HG03460 (cell line): Measurements from ENCODE around the gene MPV17L.
"Not testable (repeated sequence)": the region's sequence is repeated elsewhere in the genome, so short reads cannot be mapped to it uniquely, and the experiment has no call there.

Experiments used
- ATAC-seq: cut with Tn5 transposase; IDR thresholded peaks from one replicate; pipeline ENCODE4 v1.9.1; 2021; ENCODE audit not compliant: unreplicated experiment

The MPV17L gene

GRCh38 chr16:15450624-15451023 lies 55.1 kb downstream of the MPV17L start:
- ATAC-seq, result no peak

DNA sequence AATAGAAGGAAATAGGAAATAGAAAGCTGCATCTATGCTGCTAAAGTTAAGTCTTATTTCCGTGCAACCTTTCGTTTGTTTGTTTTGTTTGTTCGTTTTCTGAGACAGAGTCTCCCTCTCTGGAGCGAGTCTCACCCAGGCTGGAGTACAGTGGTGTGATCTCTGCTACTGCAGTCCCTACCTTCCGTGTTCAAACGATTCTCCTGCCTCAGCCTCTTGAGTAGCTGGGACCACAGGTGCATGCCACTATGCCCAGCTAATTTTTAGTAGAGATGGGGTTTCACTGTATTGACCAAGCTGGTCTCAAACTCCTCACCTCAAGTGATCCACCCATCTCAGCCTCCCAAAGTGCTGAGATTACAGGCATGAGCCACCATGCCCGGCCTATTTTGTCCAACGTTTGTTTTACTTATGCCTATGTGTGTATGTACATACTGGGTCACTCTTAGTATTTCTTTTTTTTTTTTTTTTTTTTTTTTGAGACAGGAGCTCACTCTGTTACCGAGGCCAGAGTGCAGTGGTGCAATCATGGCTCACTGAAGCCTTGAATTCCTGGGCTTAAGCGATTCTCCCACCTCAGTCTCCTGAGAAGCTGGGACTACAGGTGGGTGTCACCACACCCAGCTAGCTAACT lies 55.7 kb downstream of the MPV17L start:
- no peak for ATAC-seq

DNA sequence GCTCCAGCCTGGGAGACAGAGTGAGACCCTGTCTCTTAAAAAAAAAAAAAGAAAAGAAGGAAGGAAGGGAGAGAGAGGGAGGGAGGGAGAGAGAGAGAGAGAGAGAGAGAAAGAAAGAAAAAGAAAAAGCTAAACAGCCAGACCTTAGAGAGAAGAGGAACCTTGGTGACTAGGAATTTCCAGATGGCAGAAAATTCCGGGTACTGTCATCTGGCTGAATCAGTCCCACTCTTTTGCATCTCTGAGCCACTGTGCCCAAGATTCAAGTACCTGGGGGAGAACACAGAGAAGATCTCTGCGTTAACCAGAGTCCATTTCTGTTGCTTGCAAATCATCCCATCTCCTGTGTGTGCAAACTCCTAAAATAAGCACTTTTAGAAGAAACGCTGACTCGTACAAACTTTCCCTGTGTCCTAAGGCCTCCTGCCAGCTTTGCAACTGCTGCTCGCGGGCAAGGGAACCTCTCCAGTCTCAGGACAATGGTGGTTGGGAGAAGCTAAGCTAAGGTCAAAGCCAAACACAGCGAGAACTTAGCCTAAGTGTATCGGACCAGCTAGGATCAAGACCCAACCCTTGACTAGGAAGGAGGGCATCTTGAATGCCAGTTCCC lies 56.8 kb downstream of the MPV17L start:
- no peak for ATAC-seq

DNA sequence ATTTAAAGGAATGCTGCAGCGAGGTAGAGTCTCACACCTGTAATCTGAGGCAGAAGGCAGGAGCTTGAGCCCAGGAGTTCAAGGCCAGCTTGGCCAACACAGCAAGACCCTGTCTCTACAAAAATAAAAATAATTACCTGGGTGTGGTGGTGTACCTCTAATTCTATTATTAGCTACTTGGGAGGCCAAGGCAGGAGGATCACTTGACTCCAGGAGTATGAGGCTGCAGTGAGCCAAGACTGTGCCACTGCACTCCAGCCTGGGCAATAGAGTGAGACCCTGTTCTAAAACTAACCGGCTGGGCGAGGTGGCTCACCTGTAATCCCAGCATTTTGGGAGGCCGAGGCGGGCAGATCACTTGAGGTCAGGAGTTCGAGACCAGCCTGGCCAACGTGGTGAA lies 57.7 kb downstream of the MPV17L start:
- ATAC-seq, result not testable (repeated sequence)

DNA sequence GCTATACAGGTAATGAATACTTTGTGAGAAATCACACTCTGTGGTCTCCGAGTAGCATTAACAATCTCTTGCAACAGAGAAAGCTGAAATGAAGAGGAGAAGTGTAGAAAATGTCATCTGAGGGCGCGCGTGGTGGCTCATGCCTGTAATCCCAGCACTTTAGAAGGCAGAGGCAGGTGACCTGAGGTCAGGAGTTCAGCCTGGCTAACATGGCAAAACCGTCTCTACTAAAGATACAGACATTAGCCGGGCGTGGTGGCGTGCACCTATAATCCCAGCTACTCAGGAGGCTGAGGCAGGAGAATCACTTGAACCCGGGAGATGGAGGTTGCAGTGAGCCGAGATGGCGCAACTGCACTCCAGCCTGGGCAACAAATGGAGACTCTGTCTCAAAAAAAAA lies 59.4 kb downstream of the MPV17L start:
- not testable (repeated sequence) for ATAC-seq

DNA sequence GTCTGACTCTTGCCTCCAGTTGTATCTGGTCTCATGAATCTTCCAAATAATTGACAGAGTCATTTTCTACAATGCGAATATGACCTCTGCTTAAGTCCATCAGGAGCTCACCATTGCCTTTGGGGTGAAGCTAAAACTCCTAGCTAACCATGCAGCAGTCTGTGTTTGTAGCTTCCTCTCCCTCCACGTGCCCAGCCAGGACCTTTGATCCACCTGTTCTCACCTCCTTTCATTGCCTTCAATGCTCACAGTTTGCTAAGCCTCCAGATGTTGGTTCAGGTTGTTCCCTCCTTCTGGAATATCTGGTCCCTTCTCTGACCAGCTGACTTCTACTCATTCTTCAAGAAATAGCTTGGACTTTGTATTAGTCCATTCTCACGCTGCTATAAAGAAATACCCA lies 61.8 kb downstream of the MPV17L start:
- no peak for ATAC-seq

DNA sequence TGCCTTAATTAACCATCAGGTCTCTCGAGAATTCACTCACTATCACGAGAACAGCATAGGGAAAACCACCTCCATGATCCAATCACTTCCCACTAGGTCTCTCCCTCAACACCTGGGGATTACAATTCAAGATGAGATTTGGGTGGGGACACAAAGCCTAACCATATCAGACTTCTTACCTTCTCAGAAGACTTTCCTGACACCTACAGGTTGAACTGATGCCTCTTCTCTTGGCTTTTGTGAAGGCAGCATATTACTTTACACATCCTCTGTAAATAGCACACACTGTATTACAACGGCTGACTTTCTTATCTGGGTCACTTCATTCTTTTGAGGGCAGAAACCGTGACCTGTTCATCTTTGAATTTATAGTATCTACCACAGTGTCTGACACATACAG lies 62.4 kb downstream of the MPV17L start:
- ATAC-seq, result no peak

DNA sequence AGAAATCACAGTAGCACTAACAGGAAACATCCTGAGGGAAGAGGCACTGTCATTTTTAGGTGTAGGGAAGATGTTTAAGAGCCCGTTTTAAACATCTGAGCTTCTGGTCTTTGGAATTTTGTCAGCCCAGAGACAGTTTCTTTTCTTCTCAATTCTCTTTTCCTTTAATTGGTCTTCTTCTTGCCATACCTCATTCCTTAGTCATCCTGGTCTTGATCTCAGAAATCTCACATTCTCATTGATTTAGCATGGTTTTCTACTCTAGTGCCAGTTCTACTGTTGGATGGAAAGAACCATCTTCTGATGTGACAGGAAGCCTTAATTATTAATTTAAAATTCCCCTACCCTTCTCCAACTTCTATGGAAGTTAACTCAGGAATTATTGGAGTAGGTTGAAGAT lies 64.2 kb downstream of the MPV17L start:
- no peak for ATAC-seq

DNA sequence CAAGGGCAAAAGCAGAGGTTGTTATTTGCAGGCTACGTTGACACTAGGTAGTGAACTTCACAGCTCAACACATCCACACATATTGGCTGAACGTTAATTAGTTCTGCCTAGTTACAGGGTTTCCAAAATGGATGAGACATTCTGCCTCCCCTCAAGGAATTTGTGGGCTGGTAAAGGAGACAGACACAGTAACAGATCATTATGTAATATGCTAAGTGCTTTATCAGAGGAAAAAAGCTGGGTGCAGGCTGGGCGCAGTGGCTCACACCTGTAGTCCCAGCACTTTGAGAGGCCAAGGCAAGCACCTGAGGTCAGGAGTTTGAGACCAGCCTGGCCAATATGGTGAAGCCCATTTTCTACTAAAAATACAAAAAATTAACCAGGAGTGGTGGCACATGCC lies 65.0 kb downstream of the MPV17L start:
- ATAC-seq, result no peak

DNA sequence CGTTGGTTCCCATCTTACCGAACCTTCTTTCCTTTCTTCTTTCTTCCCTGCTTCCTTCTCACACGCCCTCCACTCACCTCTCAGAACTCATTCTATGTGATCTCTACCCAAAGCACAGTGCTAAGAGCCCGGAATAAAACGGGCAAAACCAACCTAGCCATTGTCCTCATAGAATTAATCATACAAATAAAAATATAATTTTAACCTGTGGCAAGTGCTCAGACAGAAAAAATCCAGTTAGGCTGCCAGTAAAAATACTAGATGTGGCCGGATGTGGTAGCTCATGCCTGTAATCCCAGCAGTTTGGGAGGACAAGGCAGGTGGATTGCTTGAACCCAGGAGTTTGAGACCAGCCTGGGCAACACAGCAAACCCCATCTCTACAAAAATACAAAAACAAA lies 65.8 kb downstream of the MPV17L start:
- no peak for ATAC-seq
